Activated naive CD4-positive, alpha-beta T cell treated with Interleukin-2 at 50 U/mL for 16 hours (primary cell): ENCODE results near the gene GLIPR2.

Source experiments
- DNase-seq: peaks from one replicate; pipeline ENCODE4 v3.0.0-alpha.2; 2020

Gene GLIPR2

GRCh38 chr9:36207016-36207415, 70.5 kb downstream of the GLIPR2 start:
- DNase-seq: no peak

GRCh38 chr9:36207546-36208012, 71.0 kb downstream of the GLIPR2 start:
- no peak for DNase-seq

GRCh38 chr9:36208521-36209253, 72.2 kb downstream of the GLIPR2 start:
- DNase-seq: no peak

GRCh38 chr9:36210722-36211121, 74.2 kb downstream of the GLIPR2 start:
- DNase-seq: no peak

GRCh38 chr9:36211510-36211909, 75.0 kb downstream of the GLIPR2 start:
- DNase-seq: no peak

- DNase-seq: no peak
Measured at GRCh38 chr9:36213387-36213786, 76.9 kb downstream of the GLIPR2 start.
